Adrenal gland (tissue), 12 donors: ENCODE results near the gene RNF212. TPM values are rescaled to one million over a fixed set of nuclear protein-coding genes. Genes with fewer than 3 reads are reported as not detected.

ENCODE experiments used
- DNase-seq, 7 donors: peaks; one replicate each; pipeline ENCODE4 v3.0.0-alpha.2; 2019 to 2020
- H3K27ac ChIP-seq, 5 donors: fragments of 200-600 bp; sonication (generic) in 4 of 5; 1 replicate in 3 of 5; 2 replicates in 2 of 5; pipeline versions ENCODE4 v1.5.1 to v1.8.0; 2016 to 2020; ENCODE audit warnings: mild to moderate bottlenecking in 1 of 5
- H3K27me3 ChIP-seq: fragments of 200-600 bp; 2 replicates; pipeline ENCODE4 v1.8.0; 2021
- H3K36me3 ChIP-seq, 2 donors: fragments of 200-600 bp; replicated peaks in 1 of 2; 1 replicate in 1 of 2; 2 replicates in 1 of 2; pipeline versions ENCODE4 v1.5.1 to v1.8.0; 2018 to 2022
- H3K4me1 ChIP-seq, 2 donors: fragments of 200-600 bp; replicated peaks in 1 of 2; 1 replicate in 1 of 2; 2 replicates in 1 of 2; pipeline versions ENCODE4 v1.5.1 to v1.8.0; 2018 to 2021
- H3K4me3 ChIP-seq, 4 donors: fragments of 200-600 bp; sonication (generic) in 3 of 4; one replicate each; pipeline ENCODE4 v1.5.1; 2016 to 2018
- H3K9me3 ChIP-seq, 3 donors: fragments of 200-600 bp; sonication (generic) in 1 of 3; replicated peaks in 1 of 3; 1 replicate in 2 of 3; 2 replicates in 1 of 3; pipeline versions ENCODE4 v1.5.1 to v1.8.0; 2016 to 2021
- CTCF ChIP-seq, 6 experiments: fragments of 450-650 bp in 4 of 6; fragments of 200-600 bp in 2 of 6; sonication (generic) in 1 of 6; IDR thresholded peaks; 1 replicate in 5 of 6; 2 replicates in 1 of 6; pipeline versions ENCODE4 v1.5.1 to v1.8.0; 2016 to 2021; ENCODE audit warnings: antibody characterized with exemption in 6 of 6, mild to moderate bottlenecking in 2 of 6, moderate library complexity in 1 of 6
- POLR2A ChIP-seq, 2 donors: fragments of 450-650 bp; IDR thresholded peaks; one replicate each; pipeline ENCODE4 v1.6.1; 2017; ENCODE audit warnings: antibody characterized with exemption in 2 of 2, mild to moderate bottlenecking in 2 of 2, moderate library complexity in 1 of 2
- WGBS, 4 donors: extraction: QIAGEN DNeasy Blood & Tissue Kit in 2 of 4; methylation state at CpG; one replicate each; pipeline versions ENCODE4 v1.1.5 to v1.1.7; 2013 to 2017; 5-methylcytosine and 5-hydroxymethylcytosine counted together
- intact Hi-C, 2 donors: fragments of 100-400 bp; cut with DNase I; formaldehyde crosslinking; loops; one replicate each; pipeline versions ENCODE4 v1.14.1 to v1.15.0; 2022 to 2023
- polyA plus RNA-seq, 3 donors: library from polyadenylated mRNA; stranded (reverse); fragments of 200-250 nt in 2 of 3; fragments of 350-450 nt in 1 of 3; fragmentation: Illumina TruSeq in 1 of 3; extraction: RNeasy Lipid Tissue Mini Kit (QIAGEN cat#74804) in 1 of 3; gene quantifications; one replicate each; pipeline ENCODE4 v1.2.3, GENCODE V29; 2013 to 2014
- total RNA-seq, 9 donors: library from RNA; depleted of rRNA in 4 of 9; stranded (reverse); fragments of >200 nt in 4 of 9; fragments of 120-200 nt in 1 of 9; fragmentation: NEBNext Ultra II Directional in 1 of 9; extraction: Animal tissue kit (Norgen Biotek cat#: 25700) in 1 of 9; gene quantifications; one replicate each; pipeline versions ENCODE4 v1.1.0 to v1.2.4, GENCODE V29; 2013 to 2023
- donor health status: healthy with polysubstance abuse.
- donor health status: Bipolar disorder and iron deficiency.
- donor health status: DM: yes; HTN: yes; CAD: no.
- donor health status: DM: no; HTN: no; CAD: no.
- donor health status: DM: no; HTN: no; CAD: no.
- donor health status: DM: yes; HTN: yes; CAD: no.

The RNF212 gene
- total and polyA plus RNA-seq, 12 donors: 1.3 to 9.5 (median 2.4) TPM; not detected in 1

- TF ChIP-seq POLR2A (IDR thresholded peaks at IDR 0.05) (no peak), CTCF (IDR thresholded peaks at IDR 0.05) (no peak)
- no peaks in the 10 kb centered on the region for H3K36me3 ChIP-seq
- H3K9me3 ChIP-seq: no peaks in the 10 kb centered on the region
- H3K27me3 ChIP-seq: no peaks in the 10 kb centered on the region
- 75 to 97% (median 84%) methylated on average over 4 to 9 of the region's 9 CpGs for WGBS, 4 donors
- no peak for DNase-seq
- intact Hi-C loops: no loop called here
- H3K4me1 ChIP-seq: peaks cover 0 to 3% of the 10 kb centered on the region in 2 donors
- no peak overlapping the region for H3K4me3 ChIP-seq
- no peak overlapping the region for H3K27ac ChIP-seq
Observed at GRCh38 chr4:1080432-1080831, 32.9 kb downstream of the RNF212 start.

GRCh38 chr4:1079711-1080265 lies 33.6 kb downstream of the RNF212 start:
- intact Hi-C loops: no loop called here
- no peak for DNase-seq
- Histone ChIP-seq H3K27me3 (no peaks in the 10 kb centered on the region), H3K36me3 (no peaks in the 10 kb centered on the region), H3K4me1 (peaks cover 0 to 3% of the 10 kb centered on the region in 2 donors), H3K9me3 (no peaks in the 10 kb centered on the region), H3K27ac (no peak overlapping the region), H3K4me3 (no peak overlapping the region)
- 81 to 91% (median 87%) methylated on average over 17 of the region's 17 CpGs for WGBS, 4 donors
- TF ChIP-seq CTCF (IDR thresholded peaks at IDR 0.05) (no peak), POLR2A (IDR thresholded peaks at IDR 0.05) (no peak)

- H3K36me3 ChIP-seq: no peaks in the 10 kb centered on the region
- no peaks in the 10 kb centered on the region for H3K27me3 ChIP-seq
- intact Hi-C loops: no loop called here
Observed at GRCh38 chr4:1078490-1078889, 34.9 kb downstream of the RNF212 start.

More at GRCh38 chr4:1078490-1078889, 34.9 kb downstream of the RNF212 start:
- Histone ChIP-seq H3K27ac (no peak overlapping the region), H3K4me3 (no peak overlapping the region), H3K4me1 (peaks cover 0 to 3% of the 10 kb centered on the region in 2 donors), H3K9me3 (no peaks in the 10 kb centered on the region)
- DNase-seq: no peak
- TF ChIP-seq CTCF (IDR thresholded peaks at IDR 0.05) (no peak), POLR2A (IDR thresholded peaks at IDR 0.05) (no peak)
- 89 to 94% (median 91%) methylated on average over 2 to 5 of the region's 5 CpGs for WGBS, 4 donors
